Smooth muscle cell (in vitro differentiated cells): ENCODE results near the gene KCNJ5. TPM values are rescaled to one million over a fixed set of nuclear protein-coding genes. Genes with fewer than 3 reads are reported as not detected.

ENCODE experiments used
- DNase-seq: peaks from one replicate; lab custom pipeline; 2025; ENCODE audit not compliant: unreplicated experiment; lab: John Stamatoyannopoulos, UW
- H2AFZ ChIP-seq: fragments of 200-600 bp; sonication (generic); 2 replicates; pipeline ENCODE4 v1.6.0; 2016; ENCODE audit warnings: antibody characterized with exemption, low read depth, mild to moderate bottlenecking
- H3F3A ChIP-seq: fragments of 200-600 bp; sonication (generic); 2 replicates; pipeline ENCODE4 v1.6.0; 2017; ENCODE audit warnings: antibody characterized with exemption, low read depth
- H3K27ac ChIP-seq: fragments of 200-600 bp; sonication (generic); 2 replicates; pipeline ENCODE4 v1.5.1; 2016; ENCODE audit warnings: low read depth, mild to moderate bottlenecking
- H3K27me3 ChIP-seq: fragments of 200-600 bp; sonication (generic); 2 replicates; pipeline ENCODE4 v1.6.1; 2016; ENCODE audit warnings: low read depth, mild to moderate bottlenecking
- H3K36me3 ChIP-seq: fragments of 200-600 bp; sonication (generic); 2 replicates; pipeline ENCODE4 v1.5.1; 2016; ENCODE audit warnings: low read depth
- H3K4me1 ChIP-seq: fragments of 200-600 bp; sonication (generic); 2 replicates; pipeline ENCODE4 v1.5.1; 2016; ENCODE audit warnings: low read depth
- H3K4me2 ChIP-seq: fragments of 200-600 bp; sonication (generic); 2 replicates; pipeline ENCODE4 v1.6.0; 2016; ENCODE audit warnings: mild to moderate bottlenecking
- H3K4me3 ChIP-seq: fragments of 200-600 bp; sonication (generic); 2 replicates; pipeline ENCODE4 v1.5.1; 2016; ENCODE audit warnings: mild to moderate bottlenecking
- H3K79me2 ChIP-seq: fragments of 200-600 bp; sonication (generic); 2 replicates; pipeline ENCODE4 v1.6.0; 2016; ENCODE audit warnings: low read depth, mild to moderate bottlenecking
- H3K9ac ChIP-seq: fragments of 200-600 bp; sonication (generic); 2 replicates; pipeline ENCODE4 v1.6.0; 2016; ENCODE audit warnings: low read depth
- H3K9me3 ChIP-seq: fragments of 200-600 bp; sonication (generic); replicated peaks from 2 replicates; pipeline ENCODE4 v1.5.1; 2016; ENCODE audit warnings: low read depth
- H4K20me1 ChIP-seq: fragments of 200-600 bp; sonication (generic); 2 replicates; pipeline ENCODE4 v1.6.0; 2016; ENCODE audit warnings: low read depth
- CTCF ChIP-seq: fragments of 200-600 bp; sonication (generic); IDR thresholded peaks from 2 replicates; pipeline ENCODE4 v1.5.1; 2017; ENCODE audit warnings: borderline replicate concordance, mild to moderate bottlenecking, antibody characterized with exemption; ENCODE audit not compliant: insufficient read depth, poor library complexity, severe bottlenecking
- WGBS: methylation state at CpG from one replicate; pipeline ENCODE4 v1.1.7; 2016; ENCODE audit warnings: low lambda C conversion rate; 5-methylcytosine and 5-hydroxymethylcytosine counted together
- polyA plus RNA-seq: library from polyadenylated mRNA; unstranded; fragments of >200 nt; fragmentation: Nextera tagmentation; extraction: Ambion mirVana; gene quantifications from 2 replicates; pipeline ENCODE4 v1.2.1, GENCODE V29; 2016
- total RNA-seq: library from RNA; depleted of rRNA; stranded (reverse); fragments of >200 nt; gene quantifications from 2 replicates; pipeline ENCODE4 v1.2.3, GENCODE V29; 2014

The KCNJ5 gene
- total and polyA plus RNA-seq, 2 experiments from 2014 or later, result 0.11 TPM; not detected in 1

DNA sequence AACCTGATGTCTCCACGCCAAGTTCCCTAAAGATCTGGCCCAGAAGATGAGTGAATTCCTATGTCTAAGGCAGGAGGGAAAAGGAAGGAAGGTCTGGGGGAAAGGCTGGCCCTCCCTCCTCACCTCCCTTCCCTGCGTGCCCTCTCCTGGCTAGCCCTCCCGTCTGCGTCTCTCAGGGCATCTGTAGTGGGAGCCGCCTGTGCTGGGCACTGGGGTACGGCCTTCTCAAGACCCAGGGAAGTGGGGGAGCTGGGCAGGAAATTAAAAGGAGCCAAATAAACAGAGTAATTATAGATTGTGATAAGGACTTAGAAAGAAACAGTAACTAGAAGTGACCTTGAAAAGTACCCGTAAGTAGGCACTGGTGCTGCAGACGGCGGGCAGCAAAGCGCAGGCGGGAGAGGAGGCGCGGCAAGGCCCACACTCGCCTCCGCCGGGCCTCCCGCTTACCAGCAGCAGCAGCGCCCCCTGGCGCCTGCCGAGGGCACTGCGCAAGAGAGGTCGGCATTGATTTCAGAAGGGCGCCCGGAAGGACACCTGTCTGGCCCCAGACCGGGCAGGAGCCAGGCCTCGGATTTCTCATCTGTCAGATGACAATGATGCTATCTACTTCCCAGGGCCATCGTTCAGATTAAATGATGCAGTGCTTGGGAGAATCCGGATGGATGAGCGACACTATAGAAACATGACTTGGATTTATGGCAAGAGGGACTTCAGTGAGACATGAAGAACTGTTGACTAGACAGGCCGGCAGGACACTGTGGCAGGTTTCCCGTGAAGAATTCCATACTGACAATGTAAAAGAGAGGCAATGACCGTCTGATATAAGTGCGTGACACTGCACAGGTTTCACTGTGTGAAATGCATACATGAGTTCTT is 31.4 kb upstream of the KCNJ5 start:
- H3F3A ChIP-seq, result peaks cover 12% of the 10 kb centered on the region
- DNase-seq, result peak; percentile 31
- H3K27me3 ChIP-seq, result no peaks in the 10 kb centered on the region
- no peaks in the 10 kb centered on the region for H3K36me3 ChIP-seq
- no peaks in the 10 kb centered on the region for H3K79me2 ChIP-seq
- WGBS, result 32% methylated on average over 33 of the region's 33 CpGs
- H2AFZ ChIP-seq, result no peak overlapping the region
- no peak overlapping the region for H3K4me2 ChIP-seq
- H3K9me3 ChIP-seq, result no peaks in the 10 kb centered on the region
- H3K27ac ChIP-seq, result no peak overlapping the region
- no peaks in the 10 kb centered on the region for H3K4me1 ChIP-seq
- no peak overlapping the region for H3K9ac ChIP-seq
- H3K4me3 ChIP-seq, result no peak overlapping the region
- peak; percentile 97 for TF ChIP-seq CTCF
- H4K20me1 ChIP-seq, result no peaks in the 10 kb centered on the region

GRCh38 chr11:128860571-128861361 is 30.4 kb upstream of the KCNJ5 start:
- no peak overlapping the region for H2AFZ ChIP-seq
- no peak overlapping the region for H3K9ac ChIP-seq
- peaks cover 12% of the 10 kb centered on the region for H3F3A ChIP-seq
- H3K9me3 ChIP-seq, result no peaks in the 10 kb centered on the region
- H3K4me2 ChIP-seq, result no peak overlapping the region
- no peak for TF ChIP-seq CTCF
- no peak overlapping the region for H3K4me3 ChIP-seq
- H3K4me1 ChIP-seq, result no peaks in the 10 kb centered on the region
- 84% methylated on average over 16 of the region's 16 CpGs for WGBS
- no peak overlapping the region for H3K27ac ChIP-seq
- no peaks in the 10 kb centered on the region for H3K79me2 ChIP-seq
- H3K27me3 ChIP-seq, result no peaks in the 10 kb centered on the region
- no peaks in the 10 kb centered on the region for H3K36me3 ChIP-seq
- no peak for DNase-seq
- no peaks in the 10 kb centered on the region for H4K20me1 ChIP-seq

- Histone ChIP-seq H3K4me1 (no peaks in the 10 kb centered on the region), H4K20me1 (no peaks in the 10 kb centered on the region), H3K36me3 (no peaks in the 10 kb centered on the region), H2AFZ (no peak overlapping the region), H3K27ac (no peak overlapping the region), H3K4me2 (no peak overlapping the region), H3K79me2 (no peaks in the 10 kb centered on the region), H3K27me3 (no peaks in the 10 kb centered on the region), H3K9ac (no peak overlapping the region), H3K9me3 (no peaks in the 10 kb centered on the region), H3K4me3 (no peak overlapping the region), H3F3A (peaks cover 12% of the 10 kb centered on the region)
- no peak for TF ChIP-seq CTCF
- WGBS, result 89% methylated on average over 9 of the region's 9 CpGs
- DNase-seq, result no peak
These were observed 28.8 kb upstream of the KCNJ5 start for GRCh38 chr11:128862406-128862805.
